Colonic mucosa (tissue), 4 donors: Measurements from ENCODE around the gene TPM2. TPM values are rescaled to one million over a fixed set of nuclear protein-coding genes. Genes with fewer than 3 reads are reported as not detected.

ENCODE experiments used
- DNase-seq: peaks from one replicate; pipeline ENCODE4 v3.0.0-alpha.2; 2020
- H3K27ac ChIP-seq: fragments of 200-600 bp; one replicate; pipeline ENCODE4 v1.8.0; 2021
- H3K27me3 ChIP-seq: fragments of 200-600 bp; one replicate; pipeline ENCODE4 v1.8.0; 2021
- H3K36me3 ChIP-seq: fragments of 200-600 bp; one replicate; pipeline ENCODE4 v1.8.0; 2021
- H3K4me1 ChIP-seq: fragments of 200-600 bp; one replicate; pipeline ENCODE4 v1.8.0; 2021; ENCODE audit warnings: mild to moderate bottlenecking
- H3K4me3 ChIP-seq: fragments of 200-600 bp; one replicate; pipeline ENCODE4 v1.8.0; 2021
- H3K9ac ChIP-seq, 2 donors: one replicate each; pipeline ENCODE4 v1.7.0; 2013; ENCODE audit warnings: control low read depth in 2 of 2, low read depth in 2 of 2, low read length in 2 of 2
- H3K9me3 ChIP-seq: fragments of 200-600 bp; one replicate; pipeline ENCODE4 v1.8.0; 2021
- intact Hi-C: fragments of 100-400 bp; cut with DNase I; formaldehyde crosslinking; loops from one replicate; pipeline ENCODE4 v1.14.1; 2022
- total RNA-seq, 2 donors: library from RNA; stranded (reverse); fragmentation: NEBNext Ultra II Directional in 1 of 2; extraction: Animal tissue kit (Norgen Biotek cat#: 25700) in 1 of 2; gene quantifications; one replicate each; pipeline ENCODE4 v1.2.1, GENCODE V29; 2021
- TF ChIP-seq, protein P1 (sequence below): fragments of 200-600 bp; IDR thresholded peaks from one replicate; pipeline ENCODE4 v1.8.0; 2022; ENCODE audit warnings: antibody characterized with exemption, mild to moderate bottlenecking
- donor health status: healthy.
- donor health status: DM: no; HTN: no; CAD: no.
- donor health status: DM: no; HTN: no; CAD: no.

Gene TPM2
- total RNA-seq, 2 donors from 2014 or later: 29.8 to 321 TPM

DNA sequence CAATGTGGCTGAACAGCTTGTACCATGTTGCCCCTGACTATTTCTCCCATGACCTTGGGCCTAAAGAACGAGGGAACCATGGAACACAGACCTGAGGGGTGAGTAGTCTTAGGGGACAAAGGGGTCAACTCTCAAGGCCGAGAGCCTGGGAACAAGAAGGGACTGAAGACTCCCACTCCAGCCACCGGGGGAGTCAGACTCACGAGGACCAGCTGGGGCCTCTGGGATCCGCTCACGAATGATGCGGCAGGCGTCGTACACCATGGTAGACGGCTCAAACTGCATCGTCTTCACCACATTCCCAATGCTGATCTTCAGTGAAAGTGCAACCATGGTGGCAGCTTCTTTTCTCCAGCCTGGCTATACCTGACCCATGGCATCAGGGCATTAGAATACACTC lies 35.6 kb upstream of the TPM2 start:
- H3K27me3 ChIP-seq: no peaks in the 10 kb centered on the region
- intact Hi-C loops: no loop called here
- no peak overlapping the region for H3K9ac ChIP-seq
- no peak overlapping the region for H3K27ac ChIP-seq
- no peaks in the 10 kb centered on the region for H3K9me3 ChIP-seq
- no peak overlapping the region for H3K4me3 ChIP-seq
- TF ChIP-seq, protein P1, sequence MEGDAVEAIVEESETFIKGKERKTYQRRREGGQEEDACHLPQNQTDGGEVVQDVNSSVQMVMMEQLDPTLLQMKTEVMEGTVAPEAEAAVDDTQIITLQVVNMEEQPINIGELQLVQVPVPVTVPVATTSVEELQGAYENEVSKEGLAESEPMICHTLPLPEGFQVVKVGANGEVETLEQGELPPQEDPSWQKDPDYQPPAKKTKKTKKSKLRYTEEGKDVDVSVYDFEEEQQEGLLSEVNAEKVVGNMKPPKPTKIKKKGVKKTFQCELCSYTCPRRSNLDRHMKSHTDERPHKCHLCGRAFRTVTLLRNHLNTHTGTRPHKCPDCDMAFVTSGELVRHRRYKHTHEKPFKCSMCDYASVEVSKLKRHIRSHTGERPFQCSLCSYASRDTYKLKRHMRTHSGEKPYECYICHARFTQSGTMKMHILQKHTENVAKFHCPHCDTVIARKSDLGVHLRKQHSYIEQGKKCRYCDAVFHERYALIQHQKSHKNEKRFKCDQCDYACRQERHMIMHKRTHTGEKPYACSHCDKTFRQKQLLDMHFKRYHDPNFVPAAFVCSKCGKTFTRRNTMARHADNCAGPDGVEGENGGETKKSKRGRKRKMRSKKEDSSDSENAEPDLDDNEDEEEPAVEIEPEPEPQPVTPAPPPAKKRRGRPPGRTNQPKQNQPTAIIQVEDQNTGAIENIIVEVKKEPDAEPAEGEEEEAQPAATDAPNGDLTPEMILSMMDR: no peak
- no peak for DNase-seq
- peaks cover 34% of the 10 kb centered on the region for H3K36me3 ChIP-seq
- H3K4me1 ChIP-seq: peaks cover 8% of the 10 kb centered on the region

DNA sequence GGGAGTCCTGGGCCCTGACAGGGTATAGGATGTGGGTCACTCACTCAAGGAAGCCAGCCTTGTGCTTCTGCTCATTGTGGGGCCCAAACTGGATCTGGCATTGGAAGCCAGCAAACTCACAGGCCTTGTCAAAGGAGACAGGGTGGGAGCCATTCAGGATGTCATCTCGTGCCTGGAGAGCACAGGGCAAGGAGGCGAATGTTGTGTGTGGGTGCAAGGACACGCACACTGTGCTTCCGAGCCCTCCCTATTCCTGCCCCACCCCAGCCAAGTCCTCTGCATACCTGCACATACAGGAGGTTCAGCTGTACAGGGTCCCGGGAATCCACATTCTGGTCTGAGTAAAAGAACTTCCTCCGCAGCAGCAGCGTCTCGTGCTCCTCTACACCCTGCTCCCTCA lies 34.2 kb upstream of the TPM2 start:
- H3K9me3 ChIP-seq: no peaks in the 10 kb centered on the region
- no peak for DNase-seq
- H3K4me3 ChIP-seq: no peak overlapping the region
- peaks cover 4% of the 10 kb centered on the region for H3K4me1 ChIP-seq
- H3K27ac ChIP-seq: no peak overlapping the region
- TF ChIP-seq, protein P1: no peak
- H3K9ac ChIP-seq: no peak overlapping the region
- intact Hi-C loops: no loop called here
- H3K27me3 ChIP-seq: no peaks in the 10 kb centered on the region
- H3K36me3 ChIP-seq: peaks cover 47% of the 10 kb centered on the region

DNA sequence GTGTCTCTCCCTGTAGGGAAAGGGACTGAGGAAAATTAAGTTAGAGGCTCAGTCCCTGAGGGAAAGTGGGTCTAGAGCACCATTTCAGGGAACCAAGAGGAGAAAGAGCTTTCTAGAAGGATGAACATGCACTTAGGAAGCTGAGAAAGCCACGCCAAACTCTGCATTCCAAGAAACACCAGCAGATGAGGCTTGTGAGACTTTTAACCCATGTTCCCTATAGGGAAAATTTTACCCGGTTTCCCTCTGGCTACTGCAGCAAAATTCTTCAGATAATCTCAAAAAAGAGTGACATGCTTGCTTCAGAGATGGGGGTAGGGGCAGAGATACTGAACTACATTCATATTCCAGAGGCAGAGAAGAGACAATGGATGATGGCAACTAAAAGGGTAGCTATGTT lies 33.7 kb upstream of the TPM2 start:
- Histone ChIP-seq H3K4me3 (no peak overlapping the region), H3K36me3 (peaks cover 50% of the 10 kb centered on the region), H3K9me3 (no peaks in the 10 kb centered on the region), H3K9ac (no peak overlapping the region), H3K27ac (no peak overlapping the region), H3K27me3 (no peaks in the 10 kb centered on the region), H3K4me1 (peaks cover under 1% of the 10 kb centered on the region)
- DNase-seq: no peak
- TF ChIP-seq, protein P1: no peak
- intact Hi-C loops: no loop called here

DNA sequence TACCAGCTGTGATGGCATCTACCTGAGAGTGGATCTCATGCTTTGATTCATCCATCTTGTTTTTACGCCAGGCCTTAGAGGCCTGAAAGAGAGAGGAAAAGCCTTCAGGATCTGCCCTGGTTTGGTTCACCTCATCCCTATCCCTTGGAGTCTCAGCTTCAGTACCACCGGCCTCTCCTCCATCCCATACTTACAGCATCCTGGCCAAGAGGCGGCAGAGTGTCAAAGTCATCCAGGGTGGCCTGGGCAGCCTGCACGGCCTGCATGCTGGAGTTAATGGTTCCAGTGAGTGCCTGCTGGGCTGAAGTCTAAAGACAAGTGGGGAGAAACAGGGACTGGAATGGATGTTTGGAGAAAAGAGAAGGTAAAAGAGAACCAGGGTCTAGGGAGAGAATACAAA lies 29.8 kb upstream of the TPM2 start:
- no peak for DNase-seq
- Histone ChIP-seq H3K4me3 (no peak overlapping the region), H3K36me3 (peaks cover 68% of the 10 kb centered on the region), H3K9ac (no peak overlapping the region), H3K9me3 (no peaks in the 10 kb centered on the region), H3K4me1 (no peaks in the 10 kb centered on the region), H3K27ac (no peak overlapping the region), H3K27me3 (no peaks in the 10 kb centered on the region)
- intact Hi-C loops: no loop called here
- TF ChIP-seq, protein P1: no peak

DNA sequence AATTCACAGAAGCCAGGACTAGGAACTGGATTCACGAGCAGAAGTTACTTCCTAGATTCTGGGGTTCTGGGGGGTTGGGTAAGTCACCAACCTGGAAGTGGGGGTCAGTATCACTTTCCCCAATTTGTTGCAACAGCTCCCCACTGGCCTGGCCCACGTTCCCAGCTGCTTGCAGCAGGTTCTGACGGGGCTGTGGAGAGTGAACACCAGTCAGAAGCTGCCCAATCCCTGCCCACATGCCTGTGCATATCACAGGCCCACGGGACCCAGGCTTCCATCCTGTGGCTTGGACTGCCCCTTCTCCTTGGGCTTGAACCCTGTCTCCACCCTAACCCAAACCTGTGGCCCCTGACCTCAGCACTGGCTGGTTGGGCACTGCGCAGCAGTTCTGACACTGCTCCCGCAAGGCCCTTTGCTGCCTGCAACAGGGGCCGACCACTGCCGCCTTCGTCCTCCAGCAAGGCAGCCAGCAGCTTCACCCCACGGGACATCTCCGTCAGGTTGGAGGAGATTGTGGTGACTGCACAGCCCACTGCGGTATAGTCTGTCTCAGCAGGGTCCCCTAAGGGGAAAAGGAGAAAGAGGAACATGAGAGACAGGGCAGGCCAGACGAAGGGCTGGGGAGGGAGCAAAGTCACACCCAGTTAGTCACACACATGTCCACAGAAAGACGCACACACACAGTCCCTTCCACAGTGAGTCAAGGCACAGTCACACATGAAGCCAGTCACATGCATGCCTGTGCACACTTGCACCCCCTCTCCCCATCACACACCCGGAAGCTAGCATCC lies 29.2 kb upstream of the TPM2 start:
- DNase-seq: no peak
- no peak overlapping the region for H3K9ac ChIP-seq
- H3K27ac ChIP-seq: no peak overlapping the region
- H3K9me3 ChIP-seq: no peaks in the 10 kb centered on the region
- intact Hi-C loops: no loop called here
- H3K4me3 ChIP-seq: no peak overlapping the region
- TF ChIP-seq, protein P1: no peak
- H3K4me1 ChIP-seq: no peaks in the 10 kb centered on the region
- no peaks in the 10 kb centered on the region for H3K27me3 ChIP-seq
- H3K36me3 ChIP-seq: peaks cover 68% of the 10 kb centered on the region
